ENCODE measurements around the gene MANSC1.
"Not testable (repeated sequence)": the region's sequence is repeated elsewhere in the genome, so short reads cannot be mapped to it uniquely, and the experiment has no call there.

The MANSC1 gene

DNA sequence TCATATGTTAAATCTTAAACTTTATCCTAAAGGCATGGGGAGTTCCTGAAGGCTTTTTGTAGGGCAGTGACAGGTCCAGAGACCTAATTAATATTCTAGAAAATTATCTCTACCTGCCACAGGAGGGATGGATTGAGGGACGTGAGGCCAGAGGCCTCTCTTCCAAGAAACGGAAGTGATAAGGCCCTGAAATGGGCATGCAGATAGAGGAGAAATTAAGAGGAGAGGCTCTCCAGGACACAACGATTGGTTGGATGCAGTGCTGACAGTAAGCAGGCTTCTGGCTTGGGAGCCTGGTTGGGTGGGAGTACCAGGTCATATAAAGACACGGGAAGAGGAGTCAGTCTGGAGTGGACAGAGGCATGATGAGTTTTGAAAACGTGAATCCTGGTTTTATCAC is 3.8 kb upstream of the MANSC1 start:
- H3K27ac Mint-ChIP-seq = no peak overlapping the region
- no peak for DNase-seq
- H3K9me3 Mint-ChIP-seq = no peaks in the 10 kb centered on the region
- no peaks in the 10 kb centered on the region for H3K27me3 Mint-ChIP-seq
- ATAC-seq (replicated peaks) = no peak
- H3K4me1 Mint-ChIP-seq = peaks cover 12 to 24% of the 10 kb centered on the region in 2 donors
- no peaks in the 10 kb centered on the region for H3K36me3 Mint-ChIP-seq
- no peak overlapping the region for H3K4me3 Mint-ChIP-seq

- DNase-seq (no peak), ATAC-seq (replicated peaks) (no peak)
- H3K9me3 Mint-ChIP-seq = no peaks in the 10 kb centered on the region
- H3K36me3 Mint-ChIP-seq = no peaks in the 10 kb centered on the region
- no peak overlapping the region for H3K27ac Mint-ChIP-seq
- no peak overlapping the region for H3K4me3 Mint-ChIP-seq
- no peaks in the 10 kb centered on the region for H3K27me3 Mint-ChIP-seq
- peaks cover 12 to 18% of the 10 kb centered on the region in 2 donors for H3K4me1 Mint-ChIP-seq
Observed at GRCh38 chr12:12353276-12353675, 3.2 kb upstream of the MANSC1 start.

DNA sequence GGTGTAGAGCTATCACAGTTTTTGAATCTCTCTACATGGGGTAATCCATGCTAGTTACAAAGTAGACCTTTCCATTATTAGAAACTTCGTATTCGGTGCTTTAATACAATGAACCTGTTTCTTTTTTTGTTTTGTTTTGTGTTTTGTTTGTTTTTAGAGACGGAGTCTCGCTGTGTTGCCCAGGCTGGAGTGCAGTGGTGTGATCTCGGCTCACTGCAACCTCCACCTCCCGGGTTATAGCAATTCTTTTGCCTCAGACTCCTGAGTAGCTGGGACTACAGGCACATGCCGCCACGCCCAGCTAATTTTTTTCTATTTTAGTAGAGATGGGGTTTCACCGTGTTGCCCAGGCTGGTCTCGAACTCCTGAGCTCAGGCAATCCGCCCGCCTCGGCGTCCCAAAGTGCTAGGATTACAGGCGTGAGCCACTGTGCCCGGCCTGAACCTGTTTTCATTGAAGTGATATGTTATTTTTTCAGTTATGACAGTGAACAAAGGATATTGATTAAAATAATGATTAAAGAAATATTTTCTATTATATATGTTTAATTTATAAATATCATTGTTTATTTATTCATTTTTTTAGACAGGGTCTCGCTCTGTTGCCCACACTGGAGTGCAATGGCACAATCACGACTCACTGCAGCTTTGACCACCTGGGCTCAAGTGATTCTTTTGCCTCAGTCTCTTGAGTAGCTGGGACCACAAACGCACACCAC is 1.6 kb upstream of the MANSC1 start:
- H3K9me3 Mint-ChIP-seq; ATAC-seq (replicated peaks); H3K36me3 Mint-ChIP-seq; H3K27ac Mint-ChIP-seq; H3K27me3 Mint-ChIP-seq; H3K4me3 Mint-ChIP-seq; DNase-seq: not testable (repeated sequence)
- H3K4me1 Mint-ChIP-seq = peaks cover 8 to 12% of the 10 kb centered on the region in 2 donors

- Mint-ChIP-seq H3K27me3 (no peaks in the 10 kb centered on the region), H3K27ac (no peak overlapping the region), H3K9me3 (no peaks in the 10 kb centered on the region), H3K4me3 (peak overlapping the region; percentile 29 to 76), H3K36me3 (no peaks in the 10 kb centered on the region), H3K4me1 (peaks cover 5 to 9% of the 10 kb centered on the region in 2 donors)
- ATAC-seq (replicated peaks) = no peak
- no peak for DNase-seq
Observed at GRCh38 chr12:12350868-12351463, 924 bp upstream of the MANSC1 start.

DNA sequence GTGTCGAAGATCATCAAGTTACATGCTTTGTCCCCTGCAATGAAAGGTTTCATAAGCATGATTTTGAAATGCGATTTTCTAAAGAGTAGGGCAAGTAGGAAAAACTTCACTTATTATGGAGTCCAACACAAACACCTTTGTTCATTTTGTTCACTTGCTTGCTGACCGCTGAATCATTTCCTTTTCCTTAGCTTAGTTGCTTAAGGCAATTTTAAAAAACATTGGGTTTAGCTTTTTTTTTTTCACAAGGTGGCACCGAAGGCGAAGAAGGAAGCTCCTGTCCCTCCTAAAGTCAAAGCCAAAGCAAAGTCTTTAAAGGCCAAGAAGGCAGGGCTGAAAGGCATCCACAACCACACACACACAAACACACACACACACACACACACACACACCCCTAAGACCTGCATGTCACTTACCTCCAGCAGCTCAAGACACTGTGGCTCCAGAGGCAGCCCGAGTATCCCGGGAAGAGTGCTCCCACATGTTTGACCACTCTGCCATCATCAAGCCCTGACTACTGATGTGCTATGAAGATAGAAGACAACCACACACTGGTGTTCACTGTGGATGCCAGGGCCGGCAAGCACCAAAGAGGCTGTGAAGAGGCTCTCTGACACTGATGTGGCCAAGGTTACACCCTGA is 11.4 kb downstream of the MANSC1 start:
- H3K27ac Mint-ChIP-seq = no peak overlapping the region
- DNase-seq = no peak
- H3K4me3 Mint-ChIP-seq = no peak overlapping the region
- H3K9me3 Mint-ChIP-seq = no peaks in the 10 kb centered on the region
- ATAC-seq (replicated peaks) = no peak
- no peaks in the 10 kb centered on the region for H3K36me3 Mint-ChIP-seq
- peaks cover 10 to 11% of the 10 kb centered on the region in 2 donors for H3K4me1 Mint-ChIP-seq
- H3K27me3 Mint-ChIP-seq = peaks cover 0 to 4% of the 10 kb centered on the region in 2 donors

DNA sequence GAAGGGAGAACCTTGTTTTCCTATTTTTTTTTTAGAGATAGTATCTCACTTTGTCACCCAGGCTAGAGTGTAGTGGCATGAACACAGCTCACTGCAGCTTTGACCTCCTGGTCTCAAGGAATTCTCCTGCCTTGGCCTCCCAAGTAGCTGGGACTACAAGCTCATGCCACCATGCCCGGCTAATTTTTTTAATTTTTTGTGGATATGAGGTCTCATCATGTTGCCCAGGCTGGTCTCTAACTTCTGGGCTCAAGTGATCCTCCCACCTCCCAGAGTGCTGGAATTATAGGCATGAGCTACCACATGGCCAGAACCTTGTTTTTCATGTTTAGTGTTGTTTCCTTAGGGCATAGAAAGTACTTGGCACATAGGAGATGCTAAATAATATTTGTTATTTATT is 13.5 kb downstream of the MANSC1 start:
- Mint-ChIP-seq H3K9me3 (no peaks in the 10 kb centered on the region), H3K27me3 (peaks cover 0 to 4% of the 10 kb centered on the region in 2 donors), H3K4me3 (no peak overlapping the region), H3K4me1 (peaks cover 13 to 16% of the 10 kb centered on the region in 2 donors), H3K36me3 (no peaks in the 10 kb centered on the region), H3K27ac (no peak overlapping the region)
- DNase-seq (no peak), ATAC-seq (replicated peaks) (no peak)

- Mint-ChIP-seq H3K9me3 (no peaks in the 10 kb centered on the region), H3K36me3 (no peaks in the 10 kb centered on the region), H3K27me3 (peaks cover 0 to 4% of the 10 kb centered on the region in 2 donors), H3K4me1 (peaks cover 13 to 16% of the 10 kb centered on the region in 2 donors), H3K4me3 (no peak overlapping the region), H3K27ac (no peak overlapping the region)
- no peak for DNase-seq
- ATAC-seq (replicated peaks) = peak in 1 of 2 donors; percentile 16
Observed at GRCh38 chr12:12336049-12336411, 14.0 kb downstream of the MANSC1 start.

GRCh38 chr12:12334367-12335040 is 15.5 kb downstream of the MANSC1 start:
- no peak overlapping the region for H3K4me3 Mint-ChIP-seq
- H3K36me3 Mint-ChIP-seq = peaks cover 0 to 1% of the 10 kb centered on the region in 2 donors
- H3K27me3 Mint-ChIP-seq = peaks cover 0 to 4% of the 10 kb centered on the region in 2 donors
- peaks cover 13 to 16% of the 10 kb centered on the region in 2 donors for H3K4me1 Mint-ChIP-seq
- no peaks in the 10 kb centered on the region for H3K9me3 Mint-ChIP-seq
- DNase-seq = peak; percentile 22
- no peak overlapping the region for H3K27ac Mint-ChIP-seq
- peak; percentile 83 to 86 for ATAC-seq (replicated peaks)

DNA sequence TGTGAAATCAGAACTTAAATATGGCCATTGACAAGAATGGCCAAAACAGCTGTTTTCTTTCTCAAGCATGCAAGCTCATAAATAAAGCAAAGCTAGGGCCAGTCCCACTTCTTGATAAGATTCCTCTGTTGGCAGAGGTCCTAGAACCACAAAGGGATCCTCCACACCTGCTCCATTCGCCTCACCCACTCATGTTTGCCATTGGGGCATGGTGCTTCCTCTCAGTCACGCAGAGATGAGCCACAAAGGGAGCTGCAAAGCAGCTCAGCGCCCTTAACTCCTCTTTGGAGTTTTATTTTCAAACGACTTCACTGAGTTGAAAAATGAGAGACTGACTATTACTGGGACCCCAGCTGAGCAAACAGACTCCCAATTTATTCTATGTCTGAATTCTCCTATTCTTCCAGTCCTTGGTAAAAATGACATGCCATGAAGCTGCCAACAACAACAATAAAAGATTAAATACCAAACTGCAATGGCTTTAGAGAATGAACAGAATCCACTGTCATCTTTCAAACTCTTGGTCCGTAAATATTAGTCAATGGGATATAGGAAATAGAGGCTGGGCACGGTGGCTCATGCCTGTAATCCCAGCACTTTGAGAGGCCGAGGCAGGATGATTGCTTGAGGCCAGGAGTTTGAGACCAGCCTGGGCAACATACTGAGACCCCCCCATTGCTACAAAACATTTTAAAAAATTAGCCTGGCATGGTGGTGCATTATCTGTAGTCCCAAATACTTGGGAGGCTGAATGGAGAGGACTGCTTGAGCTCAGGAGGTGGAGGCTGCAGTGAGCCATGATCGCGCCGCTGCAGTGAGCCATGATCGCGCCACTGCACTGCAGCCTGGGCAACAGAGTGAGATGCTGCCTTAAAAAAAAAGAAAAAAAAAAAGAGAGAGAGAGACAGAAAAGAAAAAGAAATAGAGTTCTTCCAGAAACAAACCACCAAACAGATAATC is 16.4 kb downstream of the MANSC1 start:
- ATAC-seq (replicated peaks) (no peak), DNase-seq (no peak)
- Mint-ChIP-seq H3K36me3 (peaks cover 0 to 1% of the 10 kb centered on the region in 2 donors), H3K27ac (no peak overlapping the region), H3K9me3 (no peaks in the 10 kb centered on the region), H3K4me3 (no peak overlapping the region), H3K4me1 (peaks cover 13 to 16% of the 10 kb centered on the region in 2 donors), H3K27me3 (peaks cover 0 to 4% of the 10 kb centered on the region in 2 donors)

DNA sequence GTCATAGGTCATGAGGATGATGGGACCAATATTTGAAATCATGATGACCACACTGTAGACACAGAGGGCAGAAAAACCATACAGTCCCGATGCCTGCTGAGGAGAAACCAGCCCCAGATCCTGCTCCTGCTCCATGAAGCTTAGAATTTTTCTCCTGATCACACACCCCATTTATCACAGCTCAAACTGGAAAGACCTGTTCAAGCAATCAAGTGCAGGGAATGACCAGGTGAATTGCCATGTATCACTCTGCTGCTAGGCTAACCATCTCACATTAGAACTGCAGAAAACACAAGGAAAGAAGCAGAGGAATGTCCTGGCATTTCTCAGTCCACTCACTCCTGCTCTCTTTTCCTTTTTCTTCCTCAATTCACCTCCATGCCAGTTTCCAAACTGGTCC is 18.1 kb downstream of the MANSC1 start:
- H3K9me3 Mint-ChIP-seq = no peaks in the 10 kb centered on the region
- no peak overlapping the region for H3K4me3 Mint-ChIP-seq
- no peak overlapping the region for H3K27ac Mint-ChIP-seq
- H3K27me3 Mint-ChIP-seq = peaks cover 0 to 4% of the 10 kb centered on the region in 2 donors
- ATAC-seq (replicated peaks) (no peak), DNase-seq (no peak)
- H3K36me3 Mint-ChIP-seq = peaks cover 0 to 1% of the 10 kb centered on the region in 2 donors
- peaks cover 16 to 24% of the 10 kb centered on the region in 2 donors for H3K4me1 Mint-ChIP-seq

DNA sequence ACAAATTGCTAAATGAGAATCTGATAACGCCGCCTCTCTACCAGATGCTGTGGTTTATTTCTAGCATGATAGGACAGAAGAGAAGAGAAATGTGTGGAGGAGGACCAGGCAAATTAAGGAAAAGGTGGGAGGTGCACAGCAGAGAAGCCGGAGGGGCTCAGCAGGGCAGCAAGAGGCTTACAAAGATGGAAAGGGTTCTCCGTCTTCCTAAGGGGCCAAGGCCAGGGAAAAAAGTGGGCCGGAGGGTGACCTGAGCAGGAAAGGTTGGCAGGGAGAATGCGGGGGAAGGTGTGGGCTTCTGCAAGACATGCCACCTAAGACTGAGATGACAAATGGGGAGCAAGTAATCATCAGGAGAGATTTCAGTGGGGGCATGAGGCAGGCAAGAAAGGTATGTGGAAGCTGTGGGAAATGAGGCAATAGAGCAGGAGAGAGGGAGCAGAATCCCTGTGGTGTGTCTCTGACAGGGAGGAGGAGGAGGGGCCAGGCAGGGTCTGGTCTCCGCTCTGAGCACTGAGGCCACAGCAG is 18.7 kb downstream of the MANSC1 start:
- Mint-ChIP-seq H3K9me3 (no peaks in the 10 kb centered on the region), H3K27me3 (peaks cover 0 to 4% of the 10 kb centered on the region in 2 donors), H3K27ac (no peak overlapping the region), H3K36me3 (peaks cover 0 to 1% of the 10 kb centered on the region in 2 donors), H3K4me3 (no peak overlapping the region), H3K4me1 (peaks cover 16 to 24% of the 10 kb centered on the region in 2 donors)
- ATAC-seq (replicated peaks) (no peak), DNase-seq (no peak)

- peak in 1 of 2 donors; percentile 36 for ATAC-seq (replicated peaks)
- peak overlapping the region; percentile 20 for H3K27ac Mint-ChIP-seq
Observed at GRCh38 chr12:12327802-12328201, 22.2 kb downstream of the MANSC1 start.

DNA sequence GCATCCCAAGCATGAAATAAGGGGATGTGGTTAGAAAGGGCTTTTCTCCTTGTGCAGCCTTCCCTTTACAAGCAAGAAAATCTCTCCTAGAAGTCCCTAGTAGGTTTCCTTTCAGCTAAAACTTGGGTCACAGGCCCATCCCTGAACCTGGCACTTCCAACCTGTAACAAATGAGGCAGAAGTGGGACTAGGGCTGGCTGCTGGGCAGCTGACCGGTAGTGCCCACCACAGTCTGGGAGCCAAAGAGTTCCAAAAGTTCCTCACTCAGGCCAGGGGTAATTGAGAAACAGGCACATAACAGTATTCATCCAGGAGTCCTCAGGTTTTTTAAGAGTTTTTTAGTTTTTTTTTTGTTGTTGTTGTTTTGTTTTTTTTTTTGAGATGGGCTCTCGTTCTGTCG is 23.8 kb downstream of the MANSC1 start:
- ATAC-seq (replicated peaks) = no peak
- peaks cover 6 to 12% of the 10 kb centered on the region in 2 donors for H3K27me3 Mint-ChIP-seq
- no peak for DNase-seq
- H3K9me3 Mint-ChIP-seq = no peaks in the 10 kb centered on the region
- H3K36me3 Mint-ChIP-seq = peaks cover 0 to 1% of the 10 kb centered on the region in 2 donors
- H3K4me3 Mint-ChIP-seq = no peak overlapping the region
- peaks cover 4 to 8% of the 10 kb centered on the region in 2 donors for H3K4me1 Mint-ChIP-seq
- H3K27ac Mint-ChIP-seq = no peak overlapping the region

More at GRCh38 chr12:12327802-12328201, 22.2 kb downstream of the MANSC1 start:
- H3K4me3 Mint-ChIP-seq = no peak overlapping the region
- H3K36me3 Mint-ChIP-seq = peaks cover 0 to 1% of the 10 kb centered on the region in 2 donors
- DNase-seq = no peak
- no peaks in the 10 kb centered on the region for H3K9me3 Mint-ChIP-seq
- H3K27me3 Mint-ChIP-seq = peaks cover 0 to 5% of the 10 kb centered on the region in 2 donors
- H3K4me1 Mint-ChIP-seq = peaks cover 4 to 8% of the 10 kb centered on the region in 2 donors
